Measurements from ENCODE around the gene FERMT3. TPM values are rescaled to one million over a fixed set of nuclear protein-coding genes. Genes with fewer than 3 reads are reported as not detected.

FERMT3 gene
- total and polyA plus RNA-seq, 2 of the 13 experiments (the other 11 are each of a cell fraction or from before 2014, with no cell fraction given), result 0.29 TPM; not detected in 1

DNA sequence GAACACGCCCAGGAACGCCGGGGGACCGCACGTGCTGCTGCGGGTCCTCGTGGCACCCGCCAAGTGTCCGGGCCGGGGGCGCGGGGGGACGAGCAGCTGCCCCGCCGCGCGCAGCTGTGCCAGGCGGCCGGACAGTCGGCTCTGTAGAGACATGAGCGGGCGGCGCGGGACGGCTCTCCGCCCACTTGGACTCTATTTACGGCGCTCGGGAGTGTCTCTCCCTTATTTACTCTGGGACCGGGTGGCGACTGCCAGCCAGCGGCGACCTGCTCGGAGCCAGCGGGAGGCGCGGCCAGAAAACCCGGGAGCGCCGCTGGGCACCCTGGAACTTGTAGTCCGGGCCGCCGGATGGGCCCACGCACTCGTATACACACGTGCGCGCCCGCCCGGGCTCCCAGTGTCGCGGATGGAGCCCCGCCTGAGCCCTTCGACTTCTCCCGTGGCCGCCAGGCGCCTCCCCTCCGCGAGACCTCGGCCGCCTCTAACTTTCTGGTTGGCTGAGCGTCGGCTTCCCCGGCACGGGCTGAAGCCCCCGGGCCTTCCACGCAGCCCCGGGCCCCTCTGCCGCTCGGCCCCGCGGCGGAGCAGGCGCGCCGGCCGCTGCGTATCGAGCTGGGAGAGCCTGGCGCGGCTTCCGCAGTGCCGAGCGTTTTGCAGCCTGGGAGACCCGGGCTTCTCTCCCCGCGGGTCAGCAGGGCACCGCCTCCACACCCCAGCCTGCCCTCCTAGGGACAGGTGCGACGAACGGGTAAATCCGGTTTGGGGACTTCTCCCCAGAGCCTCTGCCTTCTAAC, 40.5 kb upstream of the FERMT3 start, which contains the start of gene MACROD1 (continued):
- TF ChIP-seq, protein P1, sequence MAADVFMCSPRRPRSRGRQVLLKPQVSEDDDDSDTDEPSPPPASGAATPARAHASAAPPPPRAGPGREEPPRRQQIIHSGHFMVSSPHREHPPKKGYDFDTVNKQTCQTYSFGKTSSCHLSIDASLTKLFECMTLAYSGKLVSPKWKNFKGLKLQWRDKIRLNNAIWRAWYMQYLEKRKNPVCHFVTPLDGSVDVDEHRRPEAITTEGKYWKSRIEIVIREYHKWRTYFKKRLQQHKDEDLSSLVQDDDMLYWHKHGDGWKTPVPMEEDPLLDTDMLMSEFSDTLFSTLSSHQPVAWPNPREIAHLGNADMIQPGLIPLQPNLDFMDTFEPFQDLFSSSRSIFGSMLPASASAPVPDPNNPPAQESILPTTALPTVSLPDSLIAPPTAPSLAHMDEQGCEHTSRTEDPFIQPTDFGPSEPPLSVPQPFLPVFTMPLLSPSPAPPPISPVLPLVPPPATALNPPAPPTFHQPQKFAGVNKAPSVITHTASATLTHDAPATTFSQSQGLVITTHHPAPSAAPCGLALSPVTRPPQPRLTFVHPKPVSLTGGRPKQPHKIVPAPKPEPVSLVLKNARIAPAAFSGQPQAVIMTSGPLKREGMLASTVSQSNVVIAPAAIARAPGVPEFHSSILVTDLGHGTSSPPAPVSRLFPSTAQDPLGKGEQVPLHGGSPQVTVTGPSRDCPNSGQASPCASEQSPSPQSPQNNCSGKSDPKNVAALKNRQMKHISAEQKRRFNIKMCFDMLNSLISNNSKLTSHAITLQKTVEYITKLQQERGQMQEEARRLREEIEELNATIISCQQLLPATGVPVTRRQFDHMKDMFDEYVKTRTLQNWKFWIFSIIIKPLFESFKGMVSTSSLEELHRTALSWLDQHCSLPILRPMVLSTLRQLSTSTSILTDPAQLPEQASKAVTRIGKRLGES (CRISPR knock-in tag; IDR thresholded peaks at IDR 0.05; ENCODE audit: borderline replicate concordance), result no peak; the same call in 1 of the 2 replicates
- TF ChIP-seq, protein P2, sequence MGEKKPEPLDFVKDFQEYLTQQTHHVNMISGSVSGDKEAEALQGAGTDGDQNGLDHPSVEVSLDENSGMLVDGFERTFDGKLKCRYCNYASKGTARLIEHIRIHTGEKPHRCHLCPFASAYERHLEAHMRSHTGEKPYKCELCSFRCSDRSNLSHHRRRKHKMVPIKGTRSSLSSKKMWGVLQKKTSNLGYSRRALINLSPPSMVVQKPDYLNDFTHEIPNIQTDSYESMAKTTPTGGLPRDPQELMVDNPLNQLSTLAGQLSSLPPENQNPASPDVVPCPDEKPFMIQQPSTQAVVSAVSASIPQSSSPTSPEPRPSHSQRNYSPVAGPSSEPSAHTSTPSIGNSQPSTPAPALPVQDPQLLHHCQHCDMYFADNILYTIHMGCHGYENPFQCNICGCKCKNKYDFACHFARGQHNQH (CRISPR knock-in tag; IDR thresholded peaks at IDR 0.05), result peak; percentile 67
- TF ChIP-seq PHF8 (CRISPR knock-in tag; IDR thresholded peaks at IDR 0.05), result peak; percentile 87
- peak; percentile 60; the same call in 1 of the 2 replicates for TF ChIP-seq ZNF232 (CRISPR knock-in tag; IDR thresholded peaks at IDR 0.05; ENCODE audit: borderline replicate concordance)
- TF ChIP-seq SOX13 (IDR thresholded peaks at IDR 0.05), result no peak
- 0 out of 4 replicates have a peak, but pooled peaks of 1 of the 2 experiments have one; percentile 26 for TF ChIP-seq SOX13 (CRISPR knock-in tag; conservative IDR thresholded peaks at IDR 0.05 in 1 of 2, IDR thresholded peaks at IDR 0.05 in 1 of 2)
- TF ChIP-seq SIX1 (CRISPR knock-in tag; IDR thresholded peaks at IDR 0.05; ENCODE audit: borderline replicate concordance), result no peak; the same call in none of the 2 replicates
- TF ChIP-seq ZNF773 (CRISPR knock-in tag; IDR thresholded peaks at IDR 0.05; ENCODE audit: borderline replicate concordance), result 0 out of 2 replicates have a peak, but pooled peaks have one; percentile 41
- no peak for TF ChIP-seq ZZZ3 (CRISPR knock-in tag; IDR thresholded peaks at IDR 0.05; ENCODE audit: borderline replicate concordance)
- no peak for TF ChIP-seq KAT7 (CRISPR knock-in tag; IDR thresholded peaks at IDR 0.05; ENCODE audit: borderline replicate concordance)
- no peak; the same call in 1 of the 2 replicates for TF ChIP-seq ARHGAP35 (CRISPR knock-in tag; IDR thresholded peaks at IDR 0.05; ENCODE audit: borderline replicate concordance)
- TF ChIP-seq SNAI1 (CRISPR knock-in tag; IDR thresholded peaks at IDR 0.05; ENCODE audit: borderline replicate concordance), result no peak
- TF ChIP-seq, protein P3, sequence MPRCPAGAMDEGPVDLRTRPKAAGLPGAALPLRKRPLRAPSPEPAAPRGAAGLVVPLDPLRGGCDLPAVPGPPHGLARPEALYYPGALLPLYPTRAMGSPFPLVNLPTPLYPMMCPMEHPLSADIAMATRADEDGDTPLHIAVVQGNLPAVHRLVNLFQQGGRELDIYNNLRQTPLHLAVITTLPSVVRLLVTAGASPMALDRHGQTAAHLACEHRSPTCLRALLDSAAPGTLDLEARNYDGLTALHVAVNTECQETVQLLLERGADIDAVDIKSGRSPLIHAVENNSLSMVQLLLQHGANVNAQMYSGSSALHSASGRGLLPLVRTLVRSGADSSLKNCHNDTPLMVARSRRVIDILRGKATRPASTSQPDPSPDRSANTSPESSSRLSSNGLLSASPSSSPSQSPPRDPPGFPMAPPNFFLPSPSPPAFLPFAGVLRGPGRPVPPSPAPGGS (CRISPR knock-in tag; IDR thresholded peaks at IDR 0.05), result peak; percentile 56; the same call in 1 of the 2 replicates
- peak; percentile 40; the same call in 1 of the 2 replicates for TF ChIP-seq ZNF614 (CRISPR knock-in tag; IDR thresholded peaks at IDR 0.05; ENCODE audit: borderline replicate concordance)
- TF ChIP-seq CREM (IDR thresholded peaks at IDR 0.05), result no peak
- TF ChIP-seq CREM (CRISPR knock-in tag; IDR thresholded peaks at IDR 0.05), result no peak
- TF ChIP-seq, protein P4, sequence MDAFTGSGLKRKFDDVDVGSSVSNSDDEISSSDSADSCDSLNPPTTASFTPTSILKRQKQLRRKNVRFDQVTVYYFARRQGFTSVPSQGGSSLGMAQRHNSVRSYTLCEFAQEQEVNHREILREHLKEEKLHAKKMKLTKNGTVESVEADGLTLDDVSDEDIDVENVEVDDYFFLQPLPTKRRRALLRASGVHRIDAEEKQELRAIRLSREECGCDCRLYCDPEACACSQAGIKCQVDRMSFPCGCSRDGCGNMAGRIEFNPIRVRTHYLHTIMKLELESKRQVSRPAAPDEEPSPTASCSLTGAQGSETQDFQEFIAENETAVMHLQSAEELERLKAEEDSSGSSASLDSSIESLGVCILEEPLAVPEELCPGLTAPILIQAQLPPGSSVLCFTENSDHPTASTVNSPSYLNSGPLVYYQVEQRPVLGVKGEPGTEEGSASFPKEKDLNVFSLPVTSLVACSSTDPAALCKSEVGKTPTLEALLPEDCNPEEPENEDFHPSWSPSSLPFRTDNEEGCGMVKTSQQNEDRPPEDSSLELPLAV (CRISPR knock-in tag; conservative IDR thresholded peaks at IDR 0.05; ENCODE audit: low read depth), result no peak
- TF ChIP-seq DMAP1 (CRISPR knock-in tag; IDR thresholded peaks at IDR 0.05), result peak; percentile 74
- TF ChIP-seq ZFP41 (CRISPR knock-in tag; IDR thresholded peaks at IDR 0.05; ENCODE audit: borderline replicate concordance), result no peak
- no peak for TF ChIP-seq ZNF24 (IDR thresholded peaks at IDR 0.05)
